ENCODE measurements around the gene VIPR2. TPM values are rescaled to one million over a fixed set of nuclear protein-coding genes. Genes with fewer than 3 reads are reported as not detected.

The VIPR2 gene
- total RNA-seq, 1 donor from 2014 or later = 4.5 TPM

- H3K4me1 ChIP-seq = no peaks in the 10 kb centered on the region
- intact Hi-C loops (cut with DNase I) = no loop called here
- peak; percentile 49 for DNase-seq
- H3K27ac ChIP-seq = no peak overlapping the region
- no peak overlapping the region for H3K4me3 ChIP-seq
- H3K9me3 ChIP-seq = no peaks in the 10 kb centered on the region
- peaks cover 23% of the 10 kb centered on the region for H3K27me3 ChIP-seq
- H3K36me3 ChIP-seq = no peaks in the 10 kb centered on the region
- no peak for ATAC-seq
- TF ChIP-seq CTCF (IDR thresholded peaks at IDR 0.05) = no peak
Observed at GRCh38 chr7:159117366-159118196, 27.1 kb downstream of the VIPR2 start.

GRCh38 chr7:159116581-159117339, 27.9 kb downstream of the VIPR2 start:
- intact Hi-C loops (cut with DNase I) = no loop called here
- Histone ChIP-seq H3K4me1 (no peaks in the 10 kb centered on the region), H3K4me3 (no peak overlapping the region), H3K27ac (no peak overlapping the region), H3K27me3 (peaks cover 24% of the 10 kb centered on the region), H3K36me3 (no peaks in the 10 kb centered on the region), H3K9me3 (no peaks in the 10 kb centered on the region)
- DNase-seq (peak; percentile 15), ATAC-seq (no peak)
- TF ChIP-seq CTCF (IDR thresholded peaks at IDR 0.05) = no peak

- Histone ChIP-seq H3K36me3 (no peaks in the 10 kb centered on the region), H3K27me3 (peaks cover 29% of the 10 kb centered on the region), H3K4me3 (no peak overlapping the region), H3K9me3 (no peaks in the 10 kb centered on the region), H3K27ac (no peak overlapping the region), H3K4me1 (no peaks in the 10 kb centered on the region)
- DNase-seq = peak; percentile 47
- intact Hi-C loops (cut with DNase I) = no loop called here
- ATAC-seq = no peak
- TF ChIP-seq CTCF (IDR thresholded peaks at IDR 0.05) = no peak
Observed at GRCh38 chr7:159115601-159116501, 28.8 kb downstream of the VIPR2 start.

DNA sequence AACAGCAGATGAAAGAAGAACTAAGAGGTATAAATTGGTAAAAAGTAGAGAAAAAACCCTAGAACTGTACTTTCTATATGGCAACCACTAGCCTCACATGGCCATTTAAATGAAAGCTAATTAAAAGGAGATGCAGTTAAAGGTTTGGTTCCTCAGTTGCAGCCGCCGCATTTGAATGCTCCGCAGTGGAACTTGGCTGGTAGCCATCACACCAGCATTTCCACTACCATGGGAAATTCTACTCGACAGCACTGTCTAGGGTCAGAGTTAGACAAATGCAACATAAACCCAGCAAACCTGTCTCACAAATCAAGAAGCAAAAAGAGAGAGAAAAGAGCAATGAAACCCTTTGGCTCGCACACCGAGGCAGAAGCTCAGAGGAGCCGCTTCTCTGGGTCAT, 29.7 kb downstream of the VIPR2 start:
- intact Hi-C loops (cut with DNase I) = no loop called here
- Histone ChIP-seq H3K27me3 (peaks cover 29% of the 10 kb centered on the region), H3K4me3 (no peak overlapping the region), H3K36me3 (no peaks in the 10 kb centered on the region), H3K27ac (no peak overlapping the region), H3K4me1 (no peaks in the 10 kb centered on the region), H3K9me3 (no peaks in the 10 kb centered on the region)
- ATAC-seq (no peak), DNase-seq (peak; percentile 11)
- no peak for TF ChIP-seq CTCF (IDR thresholded peaks at IDR 0.05)

- Histone ChIP-seq H3K27ac (no peak overlapping the region), H3K36me3 (no peaks in the 10 kb centered on the region), H3K27me3 (peaks cover 25% of the 10 kb centered on the region), H3K4me1 (no peaks in the 10 kb centered on the region), H3K4me3 (no peak overlapping the region), H3K9me3 (no peaks in the 10 kb centered on the region)
- no peak for TF ChIP-seq CTCF (IDR thresholded peaks at IDR 0.05)
- no peak for DNase-seq
- ATAC-seq = no peak
- intact Hi-C loops (cut with DNase I) = no loop called here
Observed at GRCh38 chr7:159114096-159114495, 30.6 kb downstream of the VIPR2 start.

Measured in upper lobe of right lung (tissue), 1 donor.